Thyroid gland (tissue), 4 donors: ENCODE measurements around the gene PSMG3.

Experiments
- POLR2A ChIP-seq, 2 donors: fragments of 450-650 bp; IDR thresholded peaks; one replicate each; pipeline ENCODE4 v1.6.1; 2017; ENCODE audit warnings: antibody characterized with exemption in 2 of 2, mild to moderate bottlenecking in 2 of 2, moderate library complexity in 1 of 2
- TF ChIP-seq, protein P1 (sequence below), 6 experiments: fragments of 200-600 bp in 3 of 6; fragments of 450-650 bp in 3 of 6; sonication (generic) in 3 of 6; IDR thresholded peaks; one replicate each; pipeline ENCODE4 v1.5.1; 2016 to 2019; ENCODE audit warnings: antibody characterized with exemption in 6 of 6, mild to moderate bottlenecking in 2 of 6, inconsistent platforms in 1 of 6, moderate library complexity in 1 of 6

DNA sequence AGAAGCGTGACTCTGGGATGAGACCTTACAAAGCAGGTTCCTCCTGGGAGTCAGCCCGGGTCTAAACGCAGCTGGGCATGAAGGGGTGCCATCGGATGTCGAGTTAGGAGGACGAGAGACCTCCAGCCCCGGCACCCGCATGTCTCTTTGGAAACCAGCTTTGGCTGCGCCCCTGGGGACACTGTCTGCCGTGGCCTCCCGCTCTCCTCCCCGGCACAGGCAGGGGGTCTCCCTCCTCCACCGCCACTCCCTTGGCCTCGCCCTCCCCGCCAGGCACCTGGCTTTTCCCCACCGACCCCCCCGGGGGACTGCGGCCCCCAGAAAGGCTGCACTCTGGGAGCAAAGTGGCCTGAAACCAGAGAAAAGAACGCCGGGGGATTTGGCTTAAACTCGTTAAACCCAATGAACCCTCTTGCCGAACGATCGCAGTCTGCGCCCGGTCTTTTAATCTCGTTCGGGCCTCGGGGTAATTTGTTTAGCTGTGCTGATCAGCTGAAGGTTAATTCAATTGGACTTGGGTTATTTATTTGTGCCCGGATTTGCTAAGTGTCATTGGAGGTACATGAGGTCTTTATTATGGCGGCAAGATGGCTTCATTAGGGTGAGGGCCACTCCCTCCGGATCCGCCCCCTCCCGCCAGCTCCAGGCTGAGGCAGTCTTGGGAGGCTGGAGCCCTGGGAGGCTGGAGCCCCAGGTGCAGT, 16.4 kb upstream of the PSMG3 start:
- TF ChIP-seq, protein P1, sequence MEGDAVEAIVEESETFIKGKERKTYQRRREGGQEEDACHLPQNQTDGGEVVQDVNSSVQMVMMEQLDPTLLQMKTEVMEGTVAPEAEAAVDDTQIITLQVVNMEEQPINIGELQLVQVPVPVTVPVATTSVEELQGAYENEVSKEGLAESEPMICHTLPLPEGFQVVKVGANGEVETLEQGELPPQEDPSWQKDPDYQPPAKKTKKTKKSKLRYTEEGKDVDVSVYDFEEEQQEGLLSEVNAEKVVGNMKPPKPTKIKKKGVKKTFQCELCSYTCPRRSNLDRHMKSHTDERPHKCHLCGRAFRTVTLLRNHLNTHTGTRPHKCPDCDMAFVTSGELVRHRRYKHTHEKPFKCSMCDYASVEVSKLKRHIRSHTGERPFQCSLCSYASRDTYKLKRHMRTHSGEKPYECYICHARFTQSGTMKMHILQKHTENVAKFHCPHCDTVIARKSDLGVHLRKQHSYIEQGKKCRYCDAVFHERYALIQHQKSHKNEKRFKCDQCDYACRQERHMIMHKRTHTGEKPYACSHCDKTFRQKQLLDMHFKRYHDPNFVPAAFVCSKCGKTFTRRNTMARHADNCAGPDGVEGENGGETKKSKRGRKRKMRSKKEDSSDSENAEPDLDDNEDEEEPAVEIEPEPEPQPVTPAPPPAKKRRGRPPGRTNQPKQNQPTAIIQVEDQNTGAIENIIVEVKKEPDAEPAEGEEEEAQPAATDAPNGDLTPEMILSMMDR (IDR thresholded peaks at IDR 0.05) = no peak
- no peak for TF ChIP-seq POLR2A (IDR thresholded peaks at IDR 0.05)
